OCI-LY1 (cell line): ENCODE data around the gene RBX1.

Experiments used
- EZH2 ChIP-seq: fragments of 200-600 bp; sonication (generic), shearing (Covaris generic); IDR thresholded peaks from 2 replicates; pipeline ENCODE4 v1.8.0; 2017; ENCODE audit warnings: borderline replicate concordance, mixed run types, mild to moderate bottlenecking, antibody characterized with exemption, low read length, moderate library complexity, mixed read lengths
- TF ChIP-seq, protein P1 (sequence below): fragments of 200-600 bp; sonication (generic), shearing (Covaris generic); IDR thresholded peaks from 2 replicates; pipeline ENCODE4 v1.5.1; 2017; ENCODE audit warnings: mild to moderate bottlenecking, antibody characterized with exemption, low read length, moderate library complexity, mixed read lengths

DNA sequence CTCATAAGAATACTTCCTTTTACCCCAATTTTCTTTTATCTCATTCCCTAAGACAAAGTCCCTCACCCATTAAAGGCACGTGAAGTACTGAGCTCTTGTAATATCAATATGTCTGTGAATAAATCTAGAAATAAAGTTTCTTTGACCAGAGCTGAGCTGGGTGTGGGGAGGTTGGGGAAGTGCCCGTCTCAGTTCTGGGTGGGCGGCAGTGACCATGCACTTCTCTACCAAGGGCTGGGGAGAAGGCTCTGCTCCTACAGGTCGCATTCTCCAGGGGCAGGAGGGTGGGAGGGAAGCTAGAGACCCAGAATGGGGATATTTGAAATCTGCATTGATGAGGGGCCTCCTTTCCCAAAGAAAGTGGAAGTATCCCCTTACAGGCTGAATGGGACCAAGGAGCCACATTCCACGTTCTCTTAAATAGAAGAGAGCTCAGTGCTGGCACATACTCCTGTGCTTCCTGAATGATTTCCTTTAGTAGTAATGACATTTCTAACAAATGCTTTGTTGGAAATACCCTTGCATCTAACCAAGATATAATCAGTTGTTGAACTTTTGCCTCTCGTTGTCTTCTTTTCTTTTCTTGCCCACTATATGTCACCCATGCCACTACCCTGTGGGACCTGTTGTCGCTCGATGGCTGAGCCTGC lies 16.1 kb downstream of the RBX1 start:
- TF ChIP-seq, protein P1, sequence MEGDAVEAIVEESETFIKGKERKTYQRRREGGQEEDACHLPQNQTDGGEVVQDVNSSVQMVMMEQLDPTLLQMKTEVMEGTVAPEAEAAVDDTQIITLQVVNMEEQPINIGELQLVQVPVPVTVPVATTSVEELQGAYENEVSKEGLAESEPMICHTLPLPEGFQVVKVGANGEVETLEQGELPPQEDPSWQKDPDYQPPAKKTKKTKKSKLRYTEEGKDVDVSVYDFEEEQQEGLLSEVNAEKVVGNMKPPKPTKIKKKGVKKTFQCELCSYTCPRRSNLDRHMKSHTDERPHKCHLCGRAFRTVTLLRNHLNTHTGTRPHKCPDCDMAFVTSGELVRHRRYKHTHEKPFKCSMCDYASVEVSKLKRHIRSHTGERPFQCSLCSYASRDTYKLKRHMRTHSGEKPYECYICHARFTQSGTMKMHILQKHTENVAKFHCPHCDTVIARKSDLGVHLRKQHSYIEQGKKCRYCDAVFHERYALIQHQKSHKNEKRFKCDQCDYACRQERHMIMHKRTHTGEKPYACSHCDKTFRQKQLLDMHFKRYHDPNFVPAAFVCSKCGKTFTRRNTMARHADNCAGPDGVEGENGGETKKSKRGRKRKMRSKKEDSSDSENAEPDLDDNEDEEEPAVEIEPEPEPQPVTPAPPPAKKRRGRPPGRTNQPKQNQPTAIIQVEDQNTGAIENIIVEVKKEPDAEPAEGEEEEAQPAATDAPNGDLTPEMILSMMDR: no peak
- no peak for TF ChIP-seq EZH2
